H54 (cell line): Measurements from ENCODE around the gene KLF18.

ENCODE experiments used
- DNase-seq: peaks from one replicate; pipeline ENCODE4 v3.0.0; 2011; ENCODE audit warnings: low spot score, mixed read lengths; ENCODE audit not compliant: insufficient read length
- FAIRE-seq: peaks from 3 replicates; lab custom pipeline; 2011; peaks lifted over from hg19 to GRCh38; lab: Jason Lieb, UNC
- POLR2A ChIP-seq: IDR thresholded peaks from 2 replicates; pipeline ENCODE4 v1.6.1; 2011; ENCODE audit warnings: low read depth, mild to moderate bottlenecking, low read length

KLF18 gene

GRCh38 chr1:44110916-44111315 is 30.5 kb downstream of the KLF18 start:
- FAIRE-seq (no peak), DNase-seq (no peak)
- TF ChIP-seq POLR2A, result no peak

GRCh38 chr1:44108971-44109370 is 32.5 kb downstream of the KLF18 start:
- TF ChIP-seq POLR2A, result no peak
- DNase-seq, result no peak
- no peak for FAIRE-seq

- peak; percentile 52 for FAIRE-seq
- no peak for TF ChIP-seq POLR2A
These were observed 33.2 kb downstream of the KLF18 start for GRCh38 chr1:44108241-44108640.

GRCh38 chr1:44105810-44106209 is 35.6 kb downstream of the KLF18 start:
- FAIRE-seq (no peak), DNase-seq (no peak)
- TF ChIP-seq POLR2A, result no peak

More at GRCh38 chr1:44108241-44108640, 33.2 kb downstream of the KLF18 start:
- DNase-seq, result peak; percentile 44

GRCh38 chr1:44103270-44104131 is 37.9 kb downstream of the KLF18 start:
- no peak for DNase-seq
- no peak for FAIRE-seq
- no peak for TF ChIP-seq POLR2A

- no peak for DNase-seq
- TF ChIP-seq POLR2A, result no peak
- FAIRE-seq, result no peak
These were observed 40.1 kb downstream of the KLF18 start for GRCh38 chr1:44101328-44101727.

- DNase-seq (no peak), FAIRE-seq (no peak)
- TF ChIP-seq POLR2A, result no peak
These were observed 41.1 kb downstream of the KLF18 start for GRCh38 chr1:44100183-44100868.

- DNase-seq (no peak), FAIRE-seq (no peak)
- no peak for TF ChIP-seq POLR2A
These were observed 47.4 kb downstream of the KLF18 start for GRCh38 chr1:44094047-44094446.

GRCh38 chr1:44090429-44091252 is 50.8 kb downstream of the KLF18 start:
- DNase-seq (no peak), FAIRE-seq (no peak)
- no peak for TF ChIP-seq POLR2A

GRCh38 chr1:44089371-44090048 is 51.9 kb downstream of the KLF18 start:
- no peak for DNase-seq
- no peak for FAIRE-seq
- TF ChIP-seq POLR2A, result no peak
